Choroid plexus epithelial cell (primary cell): ENCODE results near the gene AP4B1.
"Not testable (repeated sequence)": the region's sequence is repeated elsewhere in the genome, so short reads cannot be mapped to it uniquely, and the experiment has no call there.

Experiments used
- DNase-seq: peaks from one replicate; pipeline ENCODE4 v3.0.0-alpha.2; 2010; ENCODE audit warnings: low read depth
- H3K4me3 ChIP-seq: 2 replicates; pipeline ENCODE4 v1.5.1; 2011; ENCODE audit warnings: low read depth, mild to moderate bottlenecking, control low read depth, low read length, moderate library complexity
- CTCF ChIP-seq: conservative IDR thresholded peaks from 2 replicates; pipeline ENCODE4 v1.5.1; 2011; ENCODE audit warnings: low read depth, mild to moderate bottlenecking, control low read depth, inconsistent platforms, low read length, moderate library complexity

AP4B1 gene

GRCh38 chr1:113859478-113860175 lies 45.0 kb downstream of the AP4B1 start:
- no peak for TF ChIP-seq CTCF
- H3K4me3 ChIP-seq, result no peak overlapping the region
- DNase-seq, result peak; percentile 28

DNA sequence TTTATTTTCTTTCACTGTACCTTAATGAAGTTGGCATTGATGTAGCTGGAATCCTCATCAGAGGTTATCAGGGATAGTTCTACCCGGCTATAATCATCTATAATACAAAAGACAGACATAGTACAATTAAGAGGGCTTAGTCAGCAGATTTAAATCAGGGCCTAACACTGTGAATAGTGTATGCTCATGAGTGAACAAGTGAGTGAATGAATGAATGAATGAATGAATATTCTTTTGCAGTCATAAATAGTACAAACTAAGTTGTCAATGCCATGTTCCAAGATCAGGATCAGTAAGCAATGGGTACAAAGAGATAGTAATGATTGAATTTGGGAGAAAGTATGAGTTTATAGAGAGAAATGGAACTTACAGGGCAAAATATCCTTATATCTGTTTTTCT lies 45.6 kb downstream of the AP4B1 start:
- no peak for TF ChIP-seq CTCF
- H3K4me3 ChIP-seq, result no peak overlapping the region
- DNase-seq, result no peak

- no peak for DNase-seq
- H3K4me3 ChIP-seq, result no peak overlapping the region
- no peak for TF ChIP-seq CTCF
Observed at GRCh38 chr1:113858418-113858817, 46.2 kb downstream of the AP4B1 start.

- H3K4me3 ChIP-seq, result no peak overlapping the region
- TF ChIP-seq CTCF, result no peak
- no peak for DNase-seq
Observed at GRCh38 chr1:113857776-113858175, 46.8 kb downstream of the AP4B1 start.

- no peak for TF ChIP-seq CTCF
- no peak overlapping the region for H3K4me3 ChIP-seq
- no peak for DNase-seq
Observed at GRCh38 chr1:113856401-113856790, 48.2 kb downstream of the AP4B1 start.

- DNase-seq, result no peak
- TF ChIP-seq CTCF, result no peak
- H3K4me3 ChIP-seq, result no peak overlapping the region
Observed at GRCh38 chr1:113855630-113856400, 48.8 kb downstream of the AP4B1 start.

GRCh38 chr1:113854234-113854633 lies 50.4 kb downstream of the AP4B1 start:
- no peak for TF ChIP-seq CTCF
- no peak for DNase-seq
- no peak overlapping the region for H3K4me3 ChIP-seq

DNA sequence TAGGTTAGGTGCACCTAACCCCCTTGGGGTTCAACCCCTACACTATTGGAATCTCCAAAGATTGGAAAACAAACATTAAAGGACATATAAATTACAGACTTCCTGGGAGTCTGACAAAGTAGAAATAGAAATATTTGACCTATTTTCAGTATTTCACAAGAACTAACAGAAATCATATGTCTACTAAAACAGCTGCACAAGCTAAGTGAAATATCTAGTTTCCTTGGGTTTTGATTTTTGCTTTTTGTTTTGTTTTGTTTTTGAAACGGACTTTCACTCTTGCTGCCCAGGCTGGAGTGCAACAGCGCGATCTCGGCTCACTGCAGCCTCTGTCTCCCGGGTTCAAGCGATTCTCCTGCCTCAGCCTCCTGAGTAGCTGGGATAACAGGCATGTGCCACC lies 51.9 kb downstream of the AP4B1 start:
- peak; percentile 15 for DNase-seq
- H3K4me3 ChIP-seq, result not testable (repeated sequence)
